ENCODE data around the gene DEFB129.

Gene DEFB129

GRCh38 chr20:226958-227357, at the start of gene DEFB129:
Gene DEFB129 (plus strand): TSS chr20:227258. CDS start chr20:227289, 31 bp downstream.
- no peak for DNase-seq (ENCODE audit: low read depth)
- TF ChIP-seq POLR2A (IDR thresholded peaks at IDR 0.05; ENCODE audit: extremely low read depth, insufficient read length): no peak
- TF ChIP-seq MYC (IDR thresholded peaks at IDR 0.05; ENCODE audit: low read depth, low read length): no peak
- no peak for TF ChIP-seq MAX (IDR thresholded peaks at IDR 0.05; ENCODE audit: low read depth, low read length)
- no peak for TF ChIP-seq CTCF (IDR thresholded peaks at IDR 0.05; ENCODE audit: low read depth, low read length)
- H3K4me3 ChIP-seq (ENCODE audit: low read depth, low read length): no peak within 1 kb of the TSS

- DNase-seq (ENCODE audit: low read depth): no peak
- TF ChIP-seq MAX (IDR thresholded peaks at IDR 0.05; ENCODE audit: low read depth, low read length) (no peak), MYC (IDR thresholded peaks at IDR 0.05; ENCODE audit: low read depth, low read length) (no peak), CTCF (IDR thresholded peaks at IDR 0.05; ENCODE audit: low read depth, low read length) (no peak), POLR2A (IDR thresholded peaks at IDR 0.05; ENCODE audit: extremely low read depth, insufficient read length) (no peak)
- H3K4me3 ChIP-seq (ENCODE audit: low read depth, low read length): no peak overlapping the region
Measured at GRCh38 chr20:184288-184687, 42.8 kb upstream of the DEFB129 start.

- no peak for DNase-seq (ENCODE audit: low read depth)
- TF ChIP-seq CTCF (IDR thresholded peaks at IDR 0.05; ENCODE audit: low read depth, low read length) (no peak), POLR2A (IDR thresholded peaks at IDR 0.05; ENCODE audit: extremely low read depth, insufficient read length) (no peak), MYC (IDR thresholded peaks at IDR 0.05; ENCODE audit: low read depth, low read length) (no peak), MAX (IDR thresholded peaks at IDR 0.05; ENCODE audit: low read depth, low read length) (no peak)
Measured at GRCh38 chr20:187733-188132, 39.3 kb upstream of the DEFB129 start.

GRCh38 chr20:189611-190010, 37.4 kb upstream of the DEFB129 start, which contains the start of gene DEFB128:
Gene DEFB128 (minus strand): TSS chr20:189711. CDS start chr20:189623, 88 bp downstream.
- no peak for DNase-seq (ENCODE audit: low read depth)
- H3K4me3 ChIP-seq (ENCODE audit: low read depth, low read length): no peak within 1 kb of the TSS
- TF ChIP-seq MYC (IDR thresholded peaks at IDR 0.05; ENCODE audit: low read depth, low read length) (no peak), CTCF (IDR thresholded peaks at IDR 0.05; ENCODE audit: low read depth, low read length) (no peak), MAX (IDR thresholded peaks at IDR 0.05; ENCODE audit: low read depth, low read length) (no peak), POLR2A (IDR thresholded peaks at IDR 0.05; ENCODE audit: extremely low read depth, insufficient read length) (no peak)

More at GRCh38 chr20:187733-188132, 39.3 kb upstream of the DEFB129 start:
- no peak overlapping the region for H3K4me3 ChIP-seq (ENCODE audit: low read depth, low read length)

- DNase-seq (ENCODE audit: low read depth): no peak
- TF ChIP-seq CTCF (IDR thresholded peaks at IDR 0.05; ENCODE audit: low read depth, low read length): no peak
- TF ChIP-seq MAX (IDR thresholded peaks at IDR 0.05; ENCODE audit: low read depth, low read length): no peak
- no peak for TF ChIP-seq POLR2A (IDR thresholded peaks at IDR 0.05; ENCODE audit: extremely low read depth, insufficient read length)
- no peak overlapping the region for H3K4me3 ChIP-seq (ENCODE audit: low read depth, low read length)
Measured at GRCh38 chr20:198225-198624, 28.8 kb upstream of the DEFB129 start.
